Effector CD8-positive, alpha-beta T cell (primary cell): ENCODE data around the gene ABCG1.
A peak's percentile ranks its signal among the peaks of the same experiment; 100 is the strongest.

Source experiments
- DNase-seq: peaks from one replicate; lab custom pipeline; 2025; lab: John Stamatoyannopoulos, UW

The ABCG1 gene

DNA sequence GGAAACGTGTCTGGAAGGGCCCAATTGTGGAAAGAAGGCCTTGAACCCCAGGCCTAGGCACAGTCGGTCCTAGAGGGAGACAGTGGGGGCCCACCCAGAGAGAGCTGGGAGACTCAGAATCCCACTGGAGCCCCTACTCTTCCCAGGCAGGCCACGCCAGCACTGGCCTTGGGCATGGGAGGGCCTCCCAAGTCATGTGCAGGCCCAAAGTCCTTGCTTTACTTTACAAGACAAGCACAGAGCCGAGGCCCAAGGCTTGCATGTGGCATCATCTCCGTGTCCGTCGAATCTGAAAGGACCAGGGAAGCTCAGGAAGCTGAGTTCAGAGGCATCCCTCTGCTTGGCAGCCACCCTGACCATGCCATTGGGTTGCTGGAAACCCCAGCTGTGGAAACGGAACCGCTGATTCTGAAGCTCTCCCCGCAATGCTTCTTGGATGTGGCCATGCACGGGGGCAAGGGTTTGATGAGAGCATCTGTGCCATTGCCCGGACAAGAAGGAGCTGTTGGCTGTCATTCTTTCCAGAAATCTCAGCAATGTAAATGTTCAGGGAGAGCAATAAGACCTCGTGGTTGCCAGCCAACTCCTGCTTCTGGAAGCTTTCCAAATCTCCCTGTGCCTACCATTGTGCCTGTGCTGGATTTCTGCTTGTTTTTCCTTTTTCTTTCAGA, 32.8 kb downstream of the ABCG1 start:
- DNase-seq = no peak

DNA sequence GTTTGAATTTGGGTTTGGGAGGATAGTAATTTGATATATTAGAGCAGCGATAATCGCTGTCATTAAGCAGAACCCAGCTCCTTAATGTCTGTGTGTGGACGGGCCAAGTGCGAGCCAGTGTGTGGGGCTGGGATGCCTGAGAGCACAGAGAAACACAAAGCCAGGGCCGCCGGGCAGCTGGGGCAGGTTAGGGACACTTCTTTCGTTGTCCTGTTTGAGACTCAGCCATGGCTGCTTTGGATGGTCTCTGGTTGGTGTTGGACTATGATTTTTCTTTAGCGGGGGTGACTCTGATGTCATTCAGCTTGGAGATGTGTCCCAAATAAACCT, 33.4 kb downstream of the ABCG1 start:
- DNase-seq = no peak

DNA sequence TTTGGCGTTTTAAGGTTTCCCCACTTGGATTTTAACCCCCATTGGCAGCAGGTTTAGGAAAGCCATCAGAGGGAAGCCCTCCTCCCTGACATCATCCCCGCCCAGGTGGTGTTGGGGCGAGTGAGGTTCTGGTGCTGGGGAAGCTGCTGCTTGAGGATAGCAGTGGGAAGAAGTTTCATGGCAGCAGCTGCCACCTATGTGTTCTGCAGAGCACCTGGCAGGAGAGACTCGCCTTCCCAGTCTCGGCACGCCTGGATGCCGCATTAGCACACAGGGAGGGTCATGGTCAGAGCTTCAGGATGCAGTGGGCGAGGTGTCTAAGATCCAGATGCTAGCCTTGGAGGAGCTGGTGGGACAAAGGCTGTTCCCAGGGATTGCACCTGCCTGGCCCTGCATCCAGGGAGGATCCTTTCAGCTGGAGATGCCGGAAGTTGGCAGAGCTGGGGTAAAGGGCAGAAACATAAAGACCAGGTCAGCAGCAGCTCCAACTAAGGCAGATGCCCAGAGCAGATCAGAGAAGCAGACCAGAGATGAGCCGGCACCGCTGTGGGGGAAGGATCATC, 33.9 kb downstream of the ABCG1 start:
- DNase-seq = no peak

DNA sequence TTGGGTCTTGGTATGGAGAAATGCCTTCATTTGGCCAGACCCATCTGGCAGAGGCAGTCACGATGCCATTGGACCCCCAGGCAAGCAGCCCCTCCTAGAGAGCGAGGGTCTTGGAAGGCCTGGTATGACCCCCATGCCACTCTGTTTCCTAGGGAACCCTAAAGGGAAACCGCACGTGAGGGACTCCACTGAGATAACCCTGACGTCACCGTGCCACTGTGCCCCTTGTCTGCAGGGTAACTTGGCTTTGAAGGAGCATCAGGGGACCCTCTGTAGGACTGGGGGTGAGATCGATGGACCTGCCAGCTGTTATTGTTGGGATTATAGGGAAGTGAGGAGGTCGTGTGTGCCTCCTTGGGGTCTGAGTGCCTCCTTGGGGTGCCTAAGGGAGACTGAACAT, 34.5 kb downstream of the ABCG1 start:
- DNase-seq = no peak

DNA sequence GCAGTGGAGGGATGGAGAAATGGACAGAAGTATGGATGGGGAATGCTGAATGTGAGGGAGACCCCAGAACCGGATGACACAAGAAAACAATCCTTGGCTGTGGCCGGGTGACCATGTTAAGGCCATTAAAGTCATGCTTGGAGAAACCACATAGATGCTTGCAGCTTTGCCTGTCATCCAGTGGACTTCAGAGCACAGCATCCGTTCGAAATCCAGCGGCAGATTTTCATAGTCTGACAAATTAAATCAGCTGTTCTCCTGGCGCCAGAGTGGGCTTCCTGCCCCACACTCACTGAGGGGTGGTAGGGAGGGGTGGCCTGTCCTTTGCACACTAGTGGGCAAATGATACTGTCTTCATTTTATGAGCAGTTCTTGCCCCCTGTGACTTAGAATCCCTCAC, 35.1 kb downstream of the ABCG1 start:
- DNase-seq = no peak

DNA sequence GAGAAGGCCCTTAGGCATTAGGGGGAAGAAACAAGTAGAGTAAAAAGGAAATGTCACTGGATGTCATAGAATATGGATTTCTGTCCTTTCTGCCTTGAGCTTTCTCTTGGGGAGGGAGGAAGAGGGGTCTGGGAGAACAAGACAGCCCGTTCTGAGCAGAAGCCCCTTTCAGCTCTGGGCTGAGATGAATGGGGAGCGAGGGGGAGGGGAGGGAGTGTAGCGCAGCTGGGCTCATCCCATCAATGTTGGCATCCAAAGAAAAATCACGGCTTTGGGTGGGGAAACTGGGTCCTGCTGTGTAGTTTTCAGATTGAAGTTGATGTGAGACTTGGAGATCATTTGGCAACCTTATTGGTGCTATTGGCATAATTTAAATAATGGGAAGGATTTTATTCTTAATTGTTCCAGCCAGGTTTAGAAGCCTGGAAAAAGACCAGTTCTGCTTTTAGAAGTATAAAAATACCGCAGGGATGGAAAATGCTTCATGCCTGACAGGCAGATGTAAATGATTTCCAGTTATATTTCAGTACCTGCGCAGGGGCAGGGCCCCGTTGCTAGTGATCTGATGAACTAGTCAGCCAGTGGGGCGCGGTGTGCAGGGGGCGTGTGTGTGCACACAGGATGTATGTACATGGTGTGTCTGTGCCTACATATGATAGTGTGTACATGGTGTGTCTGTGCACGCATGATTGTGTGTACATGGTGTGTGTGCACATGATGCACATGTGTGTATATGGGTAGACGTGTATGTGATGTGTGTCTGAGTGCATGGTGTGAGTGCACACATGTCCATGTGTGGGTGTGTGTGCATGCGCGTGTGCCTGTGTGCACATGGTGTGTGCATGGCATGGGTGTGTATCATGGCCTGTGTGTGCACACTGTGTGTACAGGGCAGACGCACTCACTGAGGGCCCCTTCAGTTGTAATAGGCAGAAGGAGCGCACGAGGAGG, 36.0 kb downstream of the ABCG1 start:
- DNase-seq = no peak

DNA sequence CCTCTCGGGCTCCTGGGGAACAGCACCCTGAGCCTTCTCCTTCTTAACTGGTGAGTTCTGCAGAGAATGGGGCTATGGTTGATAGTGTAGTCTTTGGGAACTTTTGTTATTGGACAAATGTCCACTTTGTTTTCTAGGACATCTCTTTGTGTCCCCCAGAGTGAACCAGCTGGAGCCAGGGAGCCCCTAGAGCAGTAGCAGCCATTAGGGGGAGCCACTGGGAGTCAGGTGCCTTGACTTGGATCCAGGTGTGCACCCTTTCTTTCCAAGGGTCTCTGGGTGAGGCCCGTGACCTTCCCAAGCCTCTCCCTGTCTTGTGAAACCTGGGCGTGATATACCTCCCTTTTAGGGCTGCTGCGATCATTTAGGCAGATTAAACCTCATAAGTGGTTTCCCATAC, 36.9 kb downstream of the ABCG1 start:
- DNase-seq = no peak

GRCh38 chr21:42256316-42256715, 37.4 kb downstream of the ABCG1 start:
- DNase-seq = no peak

- no peak for DNase-seq
Measured at GRCh38 chr21:42257091-42257765, 38.3 kb downstream of the ABCG1 start.

DNA sequence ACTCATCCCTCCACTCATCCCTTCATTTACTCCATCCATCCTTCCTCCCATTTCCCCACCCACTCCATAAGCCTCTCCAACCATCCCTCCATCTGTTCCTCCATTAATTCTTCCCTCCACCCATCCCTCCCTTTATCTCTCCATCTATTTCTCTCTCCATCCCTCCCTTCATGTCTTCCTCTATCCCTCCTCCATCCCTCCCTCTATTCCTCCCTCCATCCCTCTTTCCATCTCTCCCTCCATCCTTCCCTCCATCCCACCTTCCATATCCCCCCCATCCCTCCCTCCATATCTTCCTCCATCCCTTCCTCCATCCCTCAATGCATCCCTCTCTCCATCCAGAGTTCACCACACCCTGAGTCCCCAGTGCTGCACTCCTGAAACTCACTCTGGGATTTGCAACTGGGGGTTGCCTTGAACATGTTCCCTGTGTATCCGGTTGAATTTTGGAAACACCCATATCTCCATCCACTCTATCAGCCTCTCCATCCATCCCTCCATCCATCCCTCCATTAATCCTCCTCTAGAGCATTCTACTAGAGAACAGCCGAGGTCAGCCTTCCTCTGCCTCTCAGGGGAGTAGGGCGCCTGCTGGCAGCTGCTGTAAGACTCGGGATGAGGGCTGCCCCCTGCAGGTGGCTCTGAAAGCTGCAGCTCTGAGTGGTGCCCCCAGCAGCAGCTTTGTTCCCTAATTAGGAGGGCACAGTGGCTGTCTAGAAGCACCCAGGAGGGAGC, 39.4 kb downstream of the ABCG1 start:
- peak; percentile 70 for DNase-seq

- no peak for DNase-seq
Measured at GRCh38 chr21:42258885-42259407, 40.0 kb downstream of the ABCG1 start.

DNA sequence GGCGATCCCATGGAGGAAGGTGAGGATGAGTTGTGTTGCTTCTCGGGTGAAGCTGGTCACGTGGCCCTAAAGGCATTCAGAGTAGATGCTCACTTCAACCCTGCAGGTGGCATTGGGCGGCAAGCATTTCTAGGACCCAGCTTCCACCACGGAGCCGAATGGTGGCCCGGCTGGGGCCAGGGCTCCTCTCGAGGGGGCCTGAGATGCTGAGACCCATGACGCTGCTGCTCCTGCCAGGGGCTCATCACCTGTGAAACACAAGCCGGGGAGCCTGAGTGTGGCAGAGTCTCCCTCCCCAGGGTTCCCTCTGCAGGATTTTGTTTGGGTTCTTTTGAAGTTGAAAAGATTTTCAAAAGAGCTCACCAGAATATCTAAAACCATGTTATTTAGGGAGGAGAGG, 41.2 kb downstream of the ABCG1 start:
- no peak for DNase-seq

DNA sequence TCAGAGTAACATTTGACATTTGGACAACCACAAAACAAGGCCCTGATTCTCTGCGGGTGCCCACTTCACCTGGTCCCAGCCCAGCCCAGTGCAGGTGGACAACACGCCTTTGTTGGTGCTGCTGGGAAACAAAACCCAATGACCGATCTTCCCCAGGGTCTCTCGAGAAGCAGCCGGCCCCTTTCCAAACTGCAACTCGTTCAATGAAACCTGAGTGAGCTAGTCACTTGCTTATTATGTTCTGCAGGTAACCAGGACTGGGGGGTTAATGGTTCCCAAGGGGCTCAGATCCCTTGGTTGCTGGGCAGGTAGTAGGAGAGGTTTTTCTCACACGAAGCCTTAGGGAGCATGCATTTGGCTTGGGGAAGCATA, 42.9 kb downstream of the ABCG1 start:
- no peak for DNase-seq

DNA sequence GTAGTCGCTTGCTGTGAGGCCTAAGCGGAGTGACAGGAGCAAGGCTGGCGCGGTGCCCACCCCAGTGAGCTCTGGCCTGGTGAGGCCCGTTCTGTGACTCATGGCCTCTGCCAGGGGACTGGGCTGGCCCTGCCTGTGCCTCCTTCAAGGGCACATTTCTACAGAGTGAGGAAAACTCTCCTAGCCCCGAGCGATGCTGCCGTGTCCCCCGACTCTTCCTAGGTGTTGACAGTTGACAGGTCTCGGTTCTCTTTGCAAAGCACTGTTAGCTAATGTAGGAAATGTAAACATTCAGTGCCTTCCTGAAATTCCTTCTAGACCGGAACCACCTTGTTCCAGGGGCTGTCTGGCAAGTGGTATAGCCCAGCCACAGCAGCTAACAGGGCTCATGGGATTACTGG, 43.9 kb downstream of the ABCG1 start:
- no peak for DNase-seq

DNA sequence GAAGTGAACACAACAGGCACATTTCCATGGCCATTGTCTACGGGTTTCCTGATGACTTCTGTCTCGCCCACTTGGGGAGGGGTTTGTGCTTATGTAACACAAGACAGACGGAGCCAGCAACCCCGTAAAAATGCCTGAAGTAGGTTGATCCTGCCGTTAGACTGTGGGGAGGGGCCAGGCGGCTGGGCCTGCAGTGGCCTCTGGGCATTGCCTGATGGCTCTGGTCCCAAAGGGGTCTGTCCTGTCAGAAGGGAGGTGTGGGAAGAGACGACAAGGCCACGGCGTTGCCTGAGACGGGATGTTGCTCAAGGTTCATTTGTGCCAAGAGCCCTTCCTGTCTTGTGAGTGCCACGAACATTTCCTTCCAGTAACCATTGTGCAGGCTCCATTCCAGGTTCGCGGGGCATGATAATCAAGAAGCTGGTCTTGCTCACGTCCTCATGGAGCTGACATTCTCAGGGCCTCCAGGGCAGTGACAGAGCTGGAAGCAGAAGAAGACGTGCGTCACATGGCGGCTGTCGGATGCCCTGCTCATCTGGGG, 44.7 kb downstream of the ABCG1 start:
- DNase-seq = no peak

DNA sequence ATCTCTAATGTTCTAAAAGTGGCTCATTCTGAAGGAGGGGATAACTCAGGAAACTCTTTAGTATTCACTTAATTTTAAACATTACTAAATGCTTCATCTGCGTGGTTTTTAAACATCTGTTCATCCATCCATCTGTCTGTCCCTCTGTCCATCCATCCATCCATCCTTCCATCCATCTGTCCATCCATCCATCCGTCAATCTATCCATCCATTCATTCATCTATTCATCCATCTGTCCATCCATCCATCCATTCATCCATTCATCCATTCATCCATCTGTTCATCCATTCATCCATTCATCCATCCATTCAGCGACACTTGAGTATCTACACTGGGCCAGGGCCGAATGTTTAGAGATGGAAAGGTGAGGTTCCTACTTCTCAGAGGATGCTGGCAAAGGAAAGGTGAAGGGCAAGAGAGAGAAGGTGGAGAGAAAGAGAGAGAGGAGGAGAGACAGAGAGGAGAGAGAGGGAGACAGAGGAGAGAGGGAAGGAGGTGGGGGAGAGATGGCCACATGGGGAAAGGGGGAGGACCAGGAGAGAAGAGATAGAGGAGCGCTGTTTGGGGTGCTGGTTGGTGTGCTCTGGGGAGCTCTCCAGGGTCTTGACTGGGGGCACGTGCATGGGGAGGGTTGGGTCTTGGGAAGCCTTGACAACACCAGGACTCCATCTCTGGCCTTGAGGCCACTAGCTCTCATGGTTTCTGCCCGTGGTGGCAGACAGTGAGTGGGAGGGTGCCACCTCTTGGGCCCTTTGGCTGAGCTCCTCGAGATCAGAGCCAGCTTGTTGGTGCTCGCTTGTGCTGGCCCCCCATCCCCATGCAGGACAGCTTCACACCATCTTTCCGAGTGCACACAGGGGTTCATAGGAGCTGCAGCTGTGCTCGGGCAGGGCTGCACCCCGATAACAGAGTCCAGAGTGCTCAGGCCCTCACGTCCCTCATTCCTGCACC, 45.6 kb downstream of the ABCG1 start:
- no peak for DNase-seq

DNA sequence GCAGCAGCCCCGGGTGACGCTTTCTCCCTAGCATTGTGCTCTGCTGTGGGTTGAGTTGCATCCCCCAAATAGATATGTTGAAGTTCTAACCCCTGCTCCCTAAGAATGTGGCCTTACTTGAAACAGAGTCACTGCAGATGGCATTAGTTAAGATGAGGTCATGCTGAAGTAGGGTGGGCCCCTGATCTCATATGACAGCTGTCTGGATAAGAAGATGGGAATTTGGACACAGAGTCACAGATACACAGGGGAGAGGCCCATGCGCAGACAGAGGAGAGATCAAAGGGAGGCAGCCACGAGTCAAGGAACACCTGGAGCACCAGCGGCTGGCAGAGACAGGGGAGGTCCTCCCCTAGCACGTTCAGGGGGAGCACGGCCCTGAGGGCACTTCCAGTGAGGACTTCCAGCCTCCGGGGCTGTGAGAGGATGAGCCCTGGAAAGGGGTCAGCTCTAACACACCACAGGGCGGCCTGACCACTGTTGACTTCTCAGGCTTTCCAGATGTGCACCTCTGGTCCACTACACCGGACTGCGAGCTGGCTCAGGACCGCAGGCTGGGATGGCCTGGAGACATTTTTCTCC, 46.4 kb downstream of the ABCG1 start:
- no peak for DNase-seq

- no peak for DNase-seq
Measured at GRCh38 chr21:42266971-42267556, 48.1 kb downstream of the ABCG1 start.

DNA sequence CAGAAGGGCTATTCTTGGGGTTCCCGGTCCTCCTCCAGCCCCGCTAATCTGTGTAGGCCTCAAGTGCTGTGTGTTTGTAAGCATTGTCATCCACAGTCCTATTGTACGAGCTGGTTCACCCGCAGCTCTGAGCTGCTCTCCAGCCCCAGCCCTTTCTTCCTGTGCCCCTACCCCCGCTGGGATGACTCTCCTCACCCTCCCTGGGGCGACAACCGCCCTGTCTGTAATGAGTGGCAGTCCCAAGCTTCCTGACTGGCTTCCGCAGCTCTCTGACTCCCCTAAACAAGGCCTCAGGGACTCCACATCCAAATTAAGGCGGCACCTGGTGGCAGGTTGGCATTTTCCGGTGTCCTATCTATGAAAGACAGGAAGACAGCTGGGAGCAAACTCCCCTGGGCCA, 50.4 kb downstream of the ABCG1 start:
- DNase-seq = no peak

DNA sequence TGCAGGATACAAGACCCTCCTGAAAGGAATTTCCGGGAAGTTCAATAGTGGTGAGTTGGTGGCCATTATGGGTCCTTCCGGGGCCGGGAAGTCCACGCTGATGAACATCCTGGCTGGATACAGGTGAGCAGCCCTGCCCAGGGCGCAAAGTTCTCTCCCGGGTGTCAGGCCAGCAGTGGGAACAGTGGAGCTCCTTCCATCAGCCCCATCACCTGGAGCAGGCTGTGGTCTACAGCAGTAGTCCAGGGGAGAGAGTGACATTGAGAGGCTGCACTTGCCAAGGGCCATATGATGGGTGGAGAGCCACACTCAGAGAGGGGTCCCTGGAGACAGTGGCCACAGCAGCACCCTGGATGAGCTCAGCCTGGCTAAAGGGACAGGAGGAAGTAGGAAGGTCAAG, 52.1 kb downstream of the ABCG1 start:
- DNase-seq = no peak
